ENCODE results near the gene SH3BGRL2. TPM values are rescaled to one million over a fixed set of nuclear protein-coding genes. Genes with fewer than 3 reads are reported as not detected.

SH3BGRL2 gene
- total RNA-seq, 1 experiment from 2014 or later, result 3.8 TPM

DNA sequence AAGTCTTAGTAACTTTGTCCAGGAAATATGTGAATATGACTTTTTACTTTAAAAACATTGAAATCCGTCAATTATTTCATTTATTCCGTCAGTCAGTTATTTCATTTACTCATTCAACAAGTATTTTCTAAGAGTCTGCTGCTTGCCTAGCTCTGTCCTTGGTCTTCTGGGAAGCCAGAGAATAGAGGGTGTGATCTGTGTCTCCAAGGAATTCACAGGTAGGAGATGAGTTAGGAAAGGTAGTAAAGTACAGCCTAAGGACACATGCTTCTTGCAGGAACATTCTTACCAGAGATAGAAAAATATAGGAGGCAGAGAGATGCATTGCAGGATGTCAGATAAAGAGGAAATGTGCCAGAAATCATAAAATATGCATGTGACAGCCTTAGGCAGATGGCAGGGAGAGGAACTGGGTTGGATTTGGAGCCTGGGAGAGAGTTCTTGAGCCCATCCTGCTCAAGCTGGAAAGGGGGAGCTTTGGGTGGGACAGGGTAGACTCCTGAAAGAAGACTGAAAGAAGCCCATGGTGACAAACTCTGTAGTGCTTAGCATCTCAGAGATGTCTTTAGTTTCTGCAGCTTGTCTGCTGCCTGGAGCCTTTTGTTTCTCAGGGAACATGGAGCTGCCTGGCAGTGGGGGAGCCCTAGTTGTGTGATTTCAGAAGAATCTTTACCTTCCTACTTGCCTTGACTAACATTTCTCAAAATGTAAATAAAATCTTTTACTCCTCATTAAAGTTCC, 3.5 kb downstream of the SH3BGRL2 start:
- Histone ChIP-seq H4K20me1 (ENCODE audit: low read length) (no peaks in the 10 kb centered on the region), H3K79me2 (ENCODE audit: low read length) (no peaks in the 10 kb centered on the region), H3K9me2 (replicated peaks; ENCODE audit: low read length) (no peaks in the 10 kb centered on the region), H3K4me3 (ENCODE audit: low read length) (0 out of 2 replicates have a peak overlapping the region, but pooled peaks have one; percentile 19), H3F3A (ENCODE audit: low read length, unreplicated experiment) (no peaks in the 10 kb centered on the region), H3K9me3 (ENCODE audit: low read length) (no peaks in the 10 kb centered on the region), H3K36me3 (ENCODE audit: low read depth, low read length) (no peaks in the 10 kb centered on the region), H3K4me2 (ENCODE audit: low read length) (peak overlapping the region; percentile 65), H3K4me1 (ENCODE audit: insufficient read depth, low read length) (peaks cover 26% of the 10 kb centered on the region), H3K9ac (ENCODE audit: low read length) (no peak overlapping the region), H3K27me3 (ENCODE audit: low read length) (no peaks in the 10 kb centered on the region), H3K27ac (ENCODE audit: low read length) (peak overlapping the region; percentile 50), H2AFZ (ENCODE audit: low read length) (peak overlapping the region; percentile 60)
- DNase-seq (no peak), ATAC-seq (peak; percentile 17)
- TF ChIP-seq EZH2 (IDR thresholded peaks at IDR 0.05; ENCODE audit: low read length, unreplicated experiment) (no peak), EZH2phosphoT487 (IDR thresholded peaks at IDR 0.05; ENCODE audit: borderline replicate concordance, low read length) (no peak)
- TF ChIP-seq, protein P1, sequence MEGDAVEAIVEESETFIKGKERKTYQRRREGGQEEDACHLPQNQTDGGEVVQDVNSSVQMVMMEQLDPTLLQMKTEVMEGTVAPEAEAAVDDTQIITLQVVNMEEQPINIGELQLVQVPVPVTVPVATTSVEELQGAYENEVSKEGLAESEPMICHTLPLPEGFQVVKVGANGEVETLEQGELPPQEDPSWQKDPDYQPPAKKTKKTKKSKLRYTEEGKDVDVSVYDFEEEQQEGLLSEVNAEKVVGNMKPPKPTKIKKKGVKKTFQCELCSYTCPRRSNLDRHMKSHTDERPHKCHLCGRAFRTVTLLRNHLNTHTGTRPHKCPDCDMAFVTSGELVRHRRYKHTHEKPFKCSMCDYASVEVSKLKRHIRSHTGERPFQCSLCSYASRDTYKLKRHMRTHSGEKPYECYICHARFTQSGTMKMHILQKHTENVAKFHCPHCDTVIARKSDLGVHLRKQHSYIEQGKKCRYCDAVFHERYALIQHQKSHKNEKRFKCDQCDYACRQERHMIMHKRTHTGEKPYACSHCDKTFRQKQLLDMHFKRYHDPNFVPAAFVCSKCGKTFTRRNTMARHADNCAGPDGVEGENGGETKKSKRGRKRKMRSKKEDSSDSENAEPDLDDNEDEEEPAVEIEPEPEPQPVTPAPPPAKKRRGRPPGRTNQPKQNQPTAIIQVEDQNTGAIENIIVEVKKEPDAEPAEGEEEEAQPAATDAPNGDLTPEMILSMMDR (conservative IDR thresholded peaks at IDR 0.05; ENCODE audit: low read depth, low read length), result no peak
- intact Hi-C loops (cut with micrococcal nuclease), result loop anchor here (2.0 to 5.0 kb wide), 2 partner anchors 38 to 64 kb away; no protein-coding TSS in a partner anchor
- CTCF ChIA-PET, result interaction anchor here (0.7 to 0.9 kb wide), 2 partner anchors 90 to 372 kb away, joined by 3 to 4 read pairs; no protein-coding TSS in a partner anchor
- POLR2A ChIA-PET (ENCODE audit: unreplicated experiment), result interaction anchor here (0.6 kb wide), 2 partner anchors 10 to 128 kb away, joined by 3 to 11 read pairs; no protein-coding TSS in a partner anchor
- BruUV-seq (replicated peaks), result no TSS peak

DNA sequence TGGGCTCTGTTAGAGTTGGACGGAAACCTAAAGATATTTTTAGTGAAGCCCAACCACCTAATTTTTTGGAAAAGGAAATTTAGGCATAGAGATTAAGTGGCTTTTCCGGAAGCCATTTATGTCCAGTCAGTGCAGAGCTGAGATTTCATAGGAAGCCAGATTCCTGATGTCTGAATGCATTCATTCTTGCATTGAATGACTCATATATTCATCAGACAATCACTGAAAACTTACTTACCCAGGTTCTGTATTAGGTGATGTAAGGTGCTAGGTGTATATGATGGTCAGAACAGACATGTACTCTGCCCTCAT, 4.1 kb downstream of the SH3BGRL2 start:
- H3K4me1 ChIP-seq (ENCODE audit: insufficient read depth, low read length), result peaks cover 23% of the 10 kb centered on the region
- H3K79me2 ChIP-seq (ENCODE audit: low read length), result no peaks in the 10 kb centered on the region
- ChIA-PET POLR2A (ENCODE audit: unreplicated experiment) (interaction anchor here (0.6 kb wide), 1 partner anchor 128 kb away, joined by 3 read pairs; no protein-coding TSS in a partner anchor), CTCF (interaction anchor here (0.7 to 0.9 kb wide), 2 partner anchors 91 to 373 kb away, joined by 3 to 4 read pairs; no protein-coding TSS in a partner anchor)
- peak overlapping the region; percentile 65 for H3K4me2 ChIP-seq (ENCODE audit: low read length)
- H2AFZ ChIP-seq (ENCODE audit: low read length), result peak overlapping the region; percentile 60
- intact Hi-C loops (cut with micrococcal nuclease), result loop anchor here (2.0 kb wide), 1 partner anchor 64 kb away; no protein-coding TSS in a partner anchor
- H3K9ac ChIP-seq (ENCODE audit: low read length), result no peak overlapping the region
- no peak for TF ChIP-seq EZH2 (IDR thresholded peaks at IDR 0.05; ENCODE audit: low read length, unreplicated experiment)
- TF ChIP-seq, protein P1 (conservative IDR thresholded peaks at IDR 0.05; ENCODE audit: low read depth, low read length), result no peak
- no peak for TF ChIP-seq EZH2phosphoT487 (IDR thresholded peaks at IDR 0.05; ENCODE audit: borderline replicate concordance, low read length)
- no TSS peak for BruUV-seq (replicated peaks)
- H4K20me1 ChIP-seq (ENCODE audit: low read length), result no peaks in the 10 kb centered on the region
- no peaks in the 10 kb centered on the region for H3F3A ChIP-seq (ENCODE audit: low read length, unreplicated experiment)
- H3K36me3 ChIP-seq (ENCODE audit: low read depth, low read length), result no peaks in the 10 kb centered on the region
- H3K4me3 ChIP-seq (ENCODE audit: low read length), result 0 out of 2 replicates have a peak overlapping the region, but pooled peaks have one; percentile 19
- no peaks in the 10 kb centered on the region for H3K9me3 ChIP-seq (ENCODE audit: low read length)
- peak overlapping the region; percentile 50 for H3K27ac ChIP-seq (ENCODE audit: low read length)
- H3K9me2 ChIP-seq (replicated peaks; ENCODE audit: low read length), result no peaks in the 10 kb centered on the region
- ATAC-seq, result peak; percentile 62
- no peaks in the 10 kb centered on the region for H3K27me3 ChIP-seq (ENCODE audit: low read length)
- peak; percentile 73 for DNase-seq

GRCh38 chr6:79636673-79637072, 5.5 kb downstream of the SH3BGRL2 start:
- Histone ChIP-seq H3K4me2 (ENCODE audit: low read length) (no peak overlapping the region), H3K4me3 (ENCODE audit: low read length) (no peak overlapping the region), H2AFZ (ENCODE audit: low read length) (no peak overlapping the region), H3K79me2 (ENCODE audit: low read length) (no peaks in the 10 kb centered on the region), H3K9me2 (replicated peaks; ENCODE audit: low read length) (no peaks in the 10 kb centered on the region), H3K27ac (ENCODE audit: low read length) (no peak overlapping the region), H3K9ac (ENCODE audit: low read length) (no peak overlapping the region), H3K9me3 (ENCODE audit: low read length) (no peaks in the 10 kb centered on the region), H3K36me3 (ENCODE audit: low read depth, low read length) (no peaks in the 10 kb centered on the region), H3K27me3 (ENCODE audit: low read length) (no peaks in the 10 kb centered on the region), H3K4me1 (ENCODE audit: insufficient read depth, low read length) (peaks cover 20% of the 10 kb centered on the region), H3F3A (ENCODE audit: low read length, unreplicated experiment) (no peaks in the 10 kb centered on the region), H4K20me1 (ENCODE audit: low read length) (no peaks in the 10 kb centered on the region)
- ChIA-PET POLR2A (ENCODE audit: unreplicated experiment) (no interaction called here), CTCF (no interaction called here)
- DNase-seq (no peak), ATAC-seq (no peak)
- no TSS peak for BruUV-seq (replicated peaks)
- intact Hi-C loops (cut with micrococcal nuclease), result no loop called here
- TF ChIP-seq EZH2 (IDR thresholded peaks at IDR 0.05; ENCODE audit: low read length, unreplicated experiment), result no peak

Data from PC-3 (cell line).